GM18861 (cell line): ENCODE data around the gene CTIF.

Source experiments
- ATAC-seq: cut with Tn5 transposase; IDR thresholded peaks from one replicate; pipeline ENCODE4 v1.9.1; 2021; ENCODE audit not compliant: unreplicated experiment

Gene CTIF

GRCh38 chr18:48872234-48873145, 333.7 kb downstream of the CTIF start:
- no peak for ATAC-seq

- no peak for ATAC-seq
Measured at GRCh38 chr18:48874233-48874632, 335.4 kb downstream of the CTIF start.

GRCh38 chr18:48874701-48875162, 335.9 kb downstream of the CTIF start:
- ATAC-seq: no peak

- no peak for ATAC-seq
Measured at GRCh38 chr18:48875314-48875941, 336.6 kb downstream of the CTIF start.

- ATAC-seq: no peak
Measured at GRCh38 chr18:48875942-48876511, 337.2 kb downstream of the CTIF start.

GRCh38 chr18:48876590-48876989, 337.8 kb downstream of the CTIF start:
- no peak for ATAC-seq

GRCh38 chr18:48877941-48878340, 339.1 kb downstream of the CTIF start:
- ATAC-seq: no peak

GRCh38 chr18:48878471-48878870, 339.6 kb downstream of the CTIF start:
- ATAC-seq: no peak

- ATAC-seq: no peak
Measured at GRCh38 chr18:48879008-48879431, 340.2 kb downstream of the CTIF start.

- no peak for ATAC-seq
Measured at GRCh38 chr18:48880931-48881330, 342.1 kb downstream of the CTIF start.

GRCh38 chr18:48882379-48882778, 343.5 kb downstream of the CTIF start:
- no peak for ATAC-seq

- ATAC-seq: no peak
Measured at GRCh38 chr18:48884306-48884705, 345.5 kb downstream of the CTIF start.

GRCh38 chr18:48884771-48885170, 345.9 kb downstream of the CTIF start:
- ATAC-seq: no peak

- ATAC-seq: no peak
Measured at GRCh38 chr18:48885266-48885923, 346.6 kb downstream of the CTIF start.

GRCh38 chr18:48885924-48886400, 347.1 kb downstream of the CTIF start:
- ATAC-seq: no peak

- ATAC-seq: no peak
Measured at GRCh38 chr18:48886520-48887293, 347.9 kb downstream of the CTIF start.

GRCh38 chr18:48887294-48887904, 348.6 kb downstream of the CTIF start:
- ATAC-seq: no peak

GRCh38 chr18:48887905-48888772, 349.3 kb downstream of the CTIF start:
- ATAC-seq: no peak

GRCh38 chr18:48888773-48889080, 349.9 kb downstream of the CTIF start:
- ATAC-seq: no peak
